Dendritic cell treated with granulocyte-macrophage colony-stimulating factor and Interleukin-4, amounts not matched to agents 40 ng/mL and 50 ng/mL, for 4 days (primary cell): Measurements from ENCODE around the gene GNPNAT1.
"Not testable (repeated sequence)": the region's sequence is repeated elsewhere in the genome, so short reads cannot be mapped to it uniquely, and the experiment has no call there.

Source experiments
- H3K27ac Mint-ChIP-seq: one replicate; pipeline ENCODE4 v1.8.0; 2022; ENCODE audit warnings: mild to moderate bottlenecking, mixed read lengths
- H3K27me3 Mint-ChIP-seq: one replicate; pipeline ENCODE4 v1.8.0; 2022; ENCODE audit warnings: mild to moderate bottlenecking, mixed read lengths
- H3K36me3 Mint-ChIP-seq: one replicate; pipeline ENCODE4 v1.8.0; 2022; ENCODE audit warnings: low read depth, mixed read lengths
- H3K4me1 Mint-ChIP-seq: one replicate; pipeline ENCODE4 v1.8.0; 2022; ENCODE audit warnings: low read depth, mixed read lengths
- H3K4me3 Mint-ChIP-seq: one replicate; pipeline ENCODE4 v1.8.0; 2022; ENCODE audit warnings: mild to moderate bottlenecking, moderate library complexity, mixed read lengths
- H3K9me3 Mint-ChIP-seq: one replicate; pipeline ENCODE4 v1.8.0; 2022; ENCODE audit warnings: mixed read lengths
- intact Hi-C: fragments of 100-400 bp; cut with micrococcal nuclease; formaldehyde crosslinking; loops from one replicate; pipeline ENCODE4 v1.15.0; 2022

Gene GNPNAT1

GRCh38 chr14:52730709-52731111 is 60.7 kb downstream of the GNPNAT1 start:
- Mint-ChIP-seq H3K4me3 (peak overlapping the region; percentile 94), H3K27ac (peak overlapping the region; percentile 97), H3K27me3 (no peaks in the 10 kb centered on the region), H3K36me3 (peaks cover 71% of the 10 kb centered on the region), H3K4me1 (peaks cover 21% of the 10 kb centered on the region), H3K9me3 (no peaks in the 10 kb centered on the region)
- intact Hi-C loops: loop anchor here (2.0 to 10.0 kb wide), 4 partner anchors 14 to 424 kb away; partner anchors contain the start of genes DDHD1, GPR137C and TXNDC16

GRCh38 chr14:52729925-52730708 is 61.3 kb downstream of the GNPNAT1 start, which contains the start of gene STYX:
Gene STYX, plus strand, starts transcription at chr14:52730166. Its CDS starts 309 bp downstream, at chr14:52730475.
- Mint-ChIP-seq H3K27me3 (no peaks in the 10 kb centered on the region), H3K36me3 (peaks cover 75% of the 10 kb centered on the region)
- intact Hi-C loops: loop anchor here (2.0 to 10.0 kb wide), 4 partner anchors 13 to 425 kb away; partner anchors contain the start of genes DDHD1, GPR137C and TXNDC16

GRCh38 chr14:52729585-52729924 is 61.9 kb downstream of the GNPNAT1 start:
- Mint-ChIP-seq H3K36me3 (peaks cover 75% of the 10 kb centered on the region), H3K27me3 (no peaks in the 10 kb centered on the region), H3K4me3 (peak overlapping the region; percentile 94), H3K27ac (peak overlapping the region; percentile 97), H3K4me1 (peaks cover 20% of the 10 kb centered on the region), H3K9me3 (no peaks in the 10 kb centered on the region)
- intact Hi-C loops: no loop called here

More at GRCh38 chr14:52729925-52730708, 61.3 kb downstream of the GNPNAT1 start, which contains the start of gene STYX:
- Mint-ChIP-seq H3K9me3 (no peaks in the 10 kb centered on the region), H3K4me1 (peaks cover 20% of the 10 kb centered on the region), H3K4me3 (peak within 1 kb of the TSS; percentile 94), H3K27ac (peak within 1 kb of the TSS; percentile 97)

- H3K9me3 Mint-ChIP-seq, H3K27me3 Mint-ChIP-seq, H3K27ac Mint-ChIP-seq, intact Hi-C loops, H3K4me3 Mint-ChIP-seq: not testable (repeated sequence)
- H3K36me3 Mint-ChIP-seq: peaks cover 75% of the 10 kb centered on the region
- H3K4me1 Mint-ChIP-seq: peaks cover 17% of the 10 kb centered on the region
These were observed 62.4 kb downstream of the GNPNAT1 start for GRCh38 chr14:52729035-52729434.

- H3K27me3 Mint-ChIP-seq, H3K9me3 Mint-ChIP-seq, intact Hi-C loops, H3K27ac Mint-ChIP-seq, H3K4me3 Mint-ChIP-seq: not testable (repeated sequence)
- H3K4me1 Mint-ChIP-seq: peaks cover 22% of the 10 kb centered on the region
- H3K36me3 Mint-ChIP-seq: peaks cover 75% of the 10 kb centered on the region
These were observed 63.9 kb downstream of the GNPNAT1 start for GRCh38 chr14:52727509-52727908.
